Kidney glomerular epithelial cell (primary cell): Measurements from ENCODE around the gene DYNC1H1.
"Not testable (repeated sequence)": the region's sequence is repeated elsewhere in the genome, so short reads cannot be mapped to it uniquely, and the experiment has no call there.

Experiments
- DNase-seq: peaks from one replicate; lab custom pipeline; 2025; lab: John Stamatoyannopoulos, UW

Gene DYNC1H1

DNA sequence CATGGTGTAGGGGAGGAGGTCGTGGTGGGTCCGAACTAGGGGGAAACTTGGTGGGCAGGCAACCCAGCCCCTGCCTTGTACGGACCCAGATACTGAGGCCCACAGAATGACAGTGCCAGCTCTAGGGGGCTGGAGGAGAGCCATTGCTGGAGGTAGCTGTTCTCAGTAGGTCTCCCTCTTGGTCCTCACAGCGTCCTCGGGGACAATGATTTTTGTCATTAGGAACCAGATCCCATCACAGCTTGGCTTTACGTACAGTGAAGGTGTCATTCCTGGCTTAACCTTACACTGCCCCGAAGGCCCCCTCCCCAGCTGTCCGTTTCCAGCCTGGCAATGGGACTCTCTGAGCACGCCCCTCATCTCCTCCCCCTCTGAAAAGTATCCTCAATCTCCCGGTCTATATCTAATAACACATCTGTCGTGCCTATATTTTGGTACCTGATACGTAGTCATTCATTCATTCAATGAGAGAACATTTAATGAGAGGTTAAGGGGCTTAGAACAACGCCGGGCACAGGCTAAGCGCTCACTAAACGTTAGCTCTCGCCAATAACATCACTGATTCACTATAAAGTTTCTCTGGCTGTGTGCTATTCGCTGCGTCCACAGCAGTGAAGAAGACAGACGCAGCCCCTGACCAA, 597 bp upstream of the DYNC1H1 start:
- no peak for DNase-seq

DNA sequence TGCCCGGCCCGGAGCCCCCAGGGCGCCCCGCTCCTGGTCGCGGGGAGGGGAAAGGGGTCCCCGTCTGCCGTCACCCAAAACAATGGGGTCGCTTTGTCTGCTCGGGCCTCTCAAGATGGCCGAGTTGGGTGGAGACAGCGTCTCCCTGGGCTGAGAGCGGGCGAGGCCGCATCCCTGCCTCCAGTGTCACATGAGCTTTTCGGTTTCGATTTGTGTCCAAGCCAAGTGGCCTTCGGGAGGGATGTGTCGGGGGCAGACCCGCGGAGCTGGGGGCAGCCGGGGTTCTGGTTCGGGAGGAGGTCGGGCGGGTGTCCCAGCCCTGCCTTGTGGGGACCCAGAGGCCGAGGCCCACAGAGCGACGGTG, 790 bp downstream of the DYNC1H1 start:
- DNase-seq, result no peak

DNA sequence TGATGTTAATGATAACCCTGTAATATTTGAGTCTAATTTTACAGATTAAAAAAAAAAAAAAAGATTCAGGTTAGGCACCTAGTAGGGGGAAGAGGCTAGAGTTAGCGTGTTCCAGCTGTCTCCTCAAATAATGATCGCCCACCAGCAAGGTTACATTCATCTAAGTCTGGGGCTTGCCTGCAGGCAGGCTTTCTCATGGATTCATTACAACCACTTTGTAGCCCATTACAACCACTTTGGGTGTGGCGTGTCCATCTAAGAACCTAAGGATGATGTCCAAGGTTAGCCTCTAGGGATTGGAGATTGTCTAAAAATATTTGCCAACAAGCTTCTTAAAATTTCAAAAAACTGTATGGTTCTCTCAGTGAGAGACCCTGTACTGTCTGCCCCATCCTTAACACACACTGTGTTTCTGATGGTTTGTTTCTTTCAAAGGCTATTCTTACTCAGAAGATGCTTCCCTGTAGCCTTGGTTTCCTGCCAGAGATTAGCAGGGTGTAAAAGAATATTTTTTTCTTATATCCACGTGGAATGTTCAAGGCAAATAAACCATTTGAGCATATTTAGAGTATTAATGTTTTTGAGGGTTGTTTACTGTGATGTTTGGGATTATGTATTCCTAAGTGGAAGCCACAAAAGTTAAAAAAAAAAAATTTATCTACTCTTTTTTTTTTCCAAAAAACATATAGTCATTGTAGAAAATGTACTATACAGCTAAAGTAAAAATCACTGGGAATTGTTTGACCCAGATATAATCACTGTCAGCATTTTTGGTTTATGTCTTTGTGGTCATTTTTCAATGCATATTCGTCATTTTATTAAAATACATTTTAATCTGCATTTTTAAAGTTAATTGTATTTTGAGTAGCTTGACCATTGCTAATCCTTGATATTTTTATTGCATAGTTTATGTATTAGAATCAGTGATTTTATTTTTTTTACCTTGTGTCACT, 1.7 kb downstream of the DYNC1H1 start:
- DNase-seq, result no peak

DNA sequence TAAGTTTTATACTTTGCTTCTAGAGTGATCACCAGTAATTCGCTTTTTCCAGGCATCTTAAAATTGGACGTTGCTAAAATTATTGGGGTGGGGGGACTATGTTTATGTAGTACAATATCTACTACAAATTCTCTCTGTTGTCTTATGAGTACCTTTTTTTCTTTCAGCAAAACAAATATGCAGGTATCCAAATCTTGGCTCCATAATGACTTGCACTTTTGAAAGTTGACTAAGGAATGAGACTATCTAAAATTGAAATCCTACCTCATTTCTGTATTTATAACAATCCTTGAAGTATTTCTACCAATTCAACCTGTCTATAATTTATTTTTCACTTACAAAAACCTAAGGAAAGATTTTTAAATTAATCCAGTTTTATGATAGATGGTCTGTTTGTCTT, 2.4 kb downstream of the DYNC1H1 start:
- DNase-seq, result no peak

DNA sequence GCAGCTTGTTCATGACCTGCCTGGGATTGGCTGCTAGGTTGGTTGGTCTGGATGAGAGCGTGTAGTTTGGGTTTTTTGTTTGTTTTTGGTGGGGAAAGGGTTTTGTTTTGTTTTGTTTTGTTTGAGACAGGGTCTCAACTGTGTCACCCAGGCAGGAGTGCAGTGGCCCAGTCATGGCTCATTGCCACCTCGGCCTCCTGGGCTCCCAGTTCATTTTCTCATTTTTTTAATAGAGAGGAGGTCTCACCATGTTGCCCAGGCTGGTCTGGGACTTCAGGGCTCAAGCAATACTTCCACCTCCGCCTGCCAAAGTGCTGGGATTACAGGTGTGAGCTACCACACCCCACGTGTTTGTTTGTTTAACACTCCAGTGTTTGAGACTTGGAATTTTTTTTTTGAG, 3.8 kb downstream of the DYNC1H1 start:
- no peak for DNase-seq

DNA sequence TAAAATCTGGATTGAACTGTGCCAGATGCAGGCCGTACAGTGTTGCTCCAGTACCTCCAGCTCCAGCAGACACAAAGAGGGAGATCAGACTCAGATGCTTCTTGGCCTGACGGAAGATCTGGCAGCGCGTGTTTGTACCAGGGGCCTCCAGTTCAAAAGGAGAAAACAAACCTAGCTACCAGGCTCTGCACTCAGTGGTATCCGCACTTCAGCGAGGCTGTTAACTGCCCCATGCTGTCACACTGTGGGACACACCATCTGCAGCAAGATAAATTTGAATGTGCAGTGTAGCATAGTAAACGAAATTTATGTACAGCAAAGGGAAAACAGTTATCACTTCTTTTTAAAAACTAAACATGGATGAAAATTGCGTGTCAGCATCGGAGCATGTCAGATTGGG, 5.1 kb downstream of the DYNC1H1 start:
- DNase-seq, result no peak

DNA sequence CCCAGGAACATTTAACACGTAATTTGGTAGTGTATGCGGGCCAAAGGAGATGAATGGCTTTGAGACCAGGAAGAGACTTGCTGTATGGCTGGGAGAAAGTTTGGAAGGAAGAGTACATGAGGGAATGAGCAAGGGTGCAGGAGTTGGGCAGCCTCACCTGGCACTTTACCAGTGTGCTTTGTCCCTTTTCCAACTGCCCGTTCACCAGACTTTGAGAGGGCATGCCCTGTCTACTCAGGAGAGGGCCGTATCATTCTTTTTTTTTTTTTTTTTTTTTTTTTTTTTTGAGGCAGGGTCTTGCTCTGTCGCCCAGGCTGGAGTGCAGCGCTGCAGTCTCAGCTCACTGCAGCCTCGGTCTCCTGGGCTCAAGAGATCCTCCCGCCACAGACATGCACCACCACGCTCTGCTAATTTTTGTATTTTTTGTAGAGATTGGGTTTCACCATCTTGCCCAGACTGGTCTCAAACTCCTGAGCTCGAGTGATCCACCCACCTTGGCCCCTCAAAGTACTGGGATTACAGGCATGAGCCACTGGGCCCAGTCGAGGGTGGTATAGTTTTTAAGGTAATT, 6.5 kb downstream of the DYNC1H1 start:
- no peak for DNase-seq

DNA sequence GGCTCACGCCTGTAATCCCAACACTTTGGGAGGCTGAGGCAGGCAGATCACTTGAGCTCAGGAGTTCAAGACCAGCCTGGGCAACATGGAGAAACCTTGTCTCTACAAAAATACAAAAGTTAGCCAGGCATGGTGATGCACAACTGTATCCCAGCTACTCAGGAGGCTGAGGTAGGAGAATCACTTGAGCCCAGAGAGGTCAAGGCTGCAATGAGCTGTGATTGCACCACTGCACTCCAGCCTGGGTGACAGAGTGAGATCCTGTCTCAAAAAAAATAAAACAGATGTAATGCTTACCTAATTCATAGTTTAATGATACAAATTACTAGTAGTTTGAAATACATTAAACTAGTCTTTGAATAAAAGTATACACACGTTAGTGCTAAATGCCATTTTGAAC, 7.1 kb downstream of the DYNC1H1 start:
- DNase-seq, result not testable (repeated sequence)

DNA sequence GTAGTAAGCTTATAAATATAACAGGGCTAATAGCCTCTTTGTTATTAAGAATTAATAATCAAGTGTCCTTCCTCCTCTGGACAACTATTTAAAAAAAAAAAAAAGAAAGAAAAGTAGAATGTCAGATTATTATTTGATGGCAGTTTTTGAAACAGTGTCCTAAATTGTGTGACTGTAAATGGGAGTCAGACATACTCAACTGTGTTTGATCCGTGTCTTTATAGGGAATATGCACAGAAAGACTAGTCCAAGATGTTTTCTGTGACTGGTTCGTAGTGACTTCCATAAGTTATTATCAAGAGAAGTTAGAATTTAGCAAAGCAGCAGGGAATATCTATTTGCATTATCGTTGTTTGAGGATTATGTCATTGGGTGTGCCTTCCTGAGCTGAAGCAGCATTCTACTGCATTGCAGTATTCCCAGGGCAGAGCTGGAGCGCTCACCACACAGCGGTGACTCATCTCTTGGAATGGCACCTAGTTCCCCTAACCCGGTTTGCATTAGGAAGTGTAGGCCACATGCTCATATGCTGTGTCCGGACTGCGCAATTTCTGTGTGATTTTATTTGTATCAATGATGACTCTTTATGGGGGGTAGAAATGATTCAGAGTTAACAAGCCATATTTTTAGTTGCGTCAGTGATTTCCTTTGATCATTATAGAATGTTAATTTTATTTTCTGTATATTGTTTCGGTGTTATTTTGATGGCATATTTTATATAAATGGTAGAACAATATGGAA, 7.9 kb downstream of the DYNC1H1 start:
- peak; percentile 95 for DNase-seq

DNA sequence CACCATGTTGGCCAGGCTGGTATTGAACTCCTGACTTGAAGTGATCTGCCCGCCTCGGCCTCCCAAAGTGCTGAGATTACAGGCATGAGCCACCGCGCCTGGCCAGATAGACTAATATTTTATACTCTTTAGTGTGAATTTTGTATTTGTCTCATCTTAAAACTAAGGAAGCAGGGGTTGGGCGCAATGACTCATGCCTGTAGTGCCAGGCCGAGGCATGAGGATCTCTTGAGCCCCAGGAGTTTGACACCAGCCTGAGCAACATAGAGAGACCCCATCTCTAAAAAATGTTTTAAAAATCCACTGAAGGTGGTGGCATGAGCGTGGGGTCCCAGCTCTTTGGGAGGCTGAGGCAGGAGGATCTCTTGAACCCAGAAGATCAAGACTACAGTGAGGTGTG, 9.0 kb downstream of the DYNC1H1 start:
- DNase-seq, result no peak

DNA sequence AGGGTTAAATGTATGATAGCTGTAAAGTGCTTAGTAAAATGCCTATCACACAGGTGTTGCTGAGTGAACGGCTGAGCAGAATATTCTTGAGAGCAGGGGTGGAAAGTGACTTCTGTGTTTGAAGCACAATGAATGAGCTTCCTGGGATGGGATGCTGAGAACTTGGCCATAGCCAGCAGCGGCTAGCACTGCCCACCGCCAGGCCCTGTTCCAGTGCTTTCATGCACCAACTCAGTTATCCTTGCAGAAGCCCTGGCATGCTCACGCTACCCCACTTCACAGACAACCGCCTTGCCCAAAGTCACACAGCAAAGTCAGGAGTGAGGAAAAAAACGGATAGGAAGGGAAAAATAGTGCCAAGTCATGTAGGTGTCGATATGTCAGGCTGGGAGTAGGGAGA, 10.9 kb downstream of the DYNC1H1 start:
- no peak for DNase-seq

DNA sequence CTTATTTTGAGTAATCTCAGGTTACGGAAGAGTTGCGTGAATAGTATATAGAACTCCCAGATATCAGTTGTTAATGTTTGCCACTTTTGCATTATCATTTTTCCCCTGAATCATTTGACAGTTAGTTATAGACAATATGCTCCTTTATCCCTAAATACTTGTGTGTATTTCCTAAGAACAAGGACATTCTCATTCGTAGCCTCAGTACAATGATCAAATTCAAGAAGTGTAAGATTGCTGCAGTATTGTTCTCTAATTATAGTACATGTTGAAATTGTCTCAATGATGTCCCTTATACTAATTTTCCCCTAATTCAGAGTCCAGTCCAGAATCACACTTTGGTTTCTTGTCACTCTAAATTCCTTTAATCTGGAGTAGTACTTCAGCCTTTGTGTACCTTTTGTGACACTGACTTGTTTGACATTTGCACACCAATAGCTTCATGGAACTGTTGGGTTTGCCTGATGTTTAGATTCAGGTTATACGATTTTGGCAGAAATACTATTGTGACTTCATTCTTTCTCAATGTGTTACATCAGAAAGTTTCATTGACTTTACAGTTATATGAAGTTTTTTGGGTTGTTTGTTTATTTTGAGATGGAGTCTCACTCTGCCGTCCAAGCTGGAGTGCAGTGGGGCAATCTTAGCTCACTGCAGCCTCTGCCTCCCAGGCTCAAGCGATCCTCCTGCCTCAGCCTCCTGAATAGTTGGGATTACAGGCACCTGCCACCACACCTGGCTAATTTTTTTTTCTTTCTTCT, 13.1 kb downstream of the DYNC1H1 start:
- DNase-seq, result no peak

DNA sequence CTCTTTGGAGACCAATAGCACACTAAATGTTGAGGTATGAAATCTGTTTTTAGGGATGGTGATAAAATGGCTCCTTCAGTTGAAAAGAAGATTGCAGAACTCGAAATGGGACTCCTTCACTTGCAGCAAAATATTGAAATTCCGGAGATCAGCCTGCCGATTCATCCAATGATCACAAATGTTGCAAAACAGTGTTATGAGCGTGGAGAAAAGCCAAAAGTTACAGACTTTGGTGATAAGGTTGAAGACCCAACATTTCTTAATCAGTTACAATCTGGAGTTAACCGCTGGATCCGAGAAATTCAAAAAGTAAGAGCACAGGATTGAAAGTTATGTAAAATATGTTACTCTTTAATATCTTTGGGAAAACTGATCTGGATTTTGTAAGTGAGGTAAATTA, 15.3 kb downstream of the DYNC1H1 start:
- no peak for DNase-seq

DNA sequence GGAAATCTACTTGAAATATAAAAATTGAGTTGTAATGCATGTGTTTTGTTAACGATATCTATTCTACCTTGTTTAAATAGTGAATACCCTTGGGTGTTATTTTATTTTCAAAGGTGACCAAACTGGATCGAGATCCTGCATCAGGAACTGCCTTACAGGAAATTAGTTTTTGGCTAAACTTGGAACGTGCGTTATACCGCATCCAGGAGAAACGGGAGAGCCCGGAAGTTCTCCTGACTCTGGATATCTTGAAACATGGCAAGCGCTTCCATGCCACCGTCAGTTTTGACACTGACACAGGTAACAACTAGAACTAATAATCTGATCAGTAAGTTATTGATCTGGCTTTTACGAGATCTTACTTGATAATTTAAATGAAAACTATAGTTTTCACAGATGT, 15.9 kb downstream of the DYNC1H1 start:
- no peak for DNase-seq

DNA sequence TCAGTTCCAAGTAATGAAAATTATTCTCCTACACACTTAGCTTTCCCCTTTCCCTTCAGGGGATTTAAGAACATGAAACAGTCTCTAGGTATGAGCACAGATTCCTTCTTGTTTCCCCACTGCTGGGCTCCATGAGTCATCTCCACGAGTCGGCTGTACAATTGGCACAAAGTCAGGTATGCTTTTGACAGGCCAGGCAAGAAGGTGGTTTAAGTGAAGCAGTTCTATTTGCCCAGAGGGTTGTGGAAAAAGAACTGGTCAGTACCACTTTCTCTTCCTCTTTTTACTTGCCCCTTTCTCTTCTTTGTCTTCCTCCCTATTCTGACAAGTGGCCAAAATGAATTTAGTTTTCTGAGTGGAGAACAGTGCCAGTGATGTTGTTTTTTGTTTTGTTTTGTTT, 16.3 kb downstream of the DYNC1H1 start:
- peak; percentile 89 for DNase-seq

DNA sequence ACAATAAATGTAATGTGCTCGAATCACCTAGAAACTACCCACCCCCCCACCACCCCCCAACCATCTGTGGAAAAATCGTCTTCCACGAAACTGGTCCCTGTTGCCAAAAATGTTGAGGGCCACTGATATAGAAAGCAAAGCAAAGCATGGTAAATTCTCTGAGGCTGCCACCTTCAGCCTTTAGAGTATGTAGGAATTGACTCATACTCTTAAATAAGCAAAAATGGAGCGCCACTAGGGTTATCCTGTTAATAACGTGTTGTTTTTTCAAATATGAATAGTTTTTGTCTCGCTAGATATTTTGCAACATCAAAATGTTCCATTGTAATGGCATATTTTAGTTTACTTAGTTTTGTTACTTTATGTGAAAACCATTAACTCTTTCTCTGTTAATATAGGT, 18.2 kb downstream of the DYNC1H1 start:
- DNase-seq, result no peak

DNA sequence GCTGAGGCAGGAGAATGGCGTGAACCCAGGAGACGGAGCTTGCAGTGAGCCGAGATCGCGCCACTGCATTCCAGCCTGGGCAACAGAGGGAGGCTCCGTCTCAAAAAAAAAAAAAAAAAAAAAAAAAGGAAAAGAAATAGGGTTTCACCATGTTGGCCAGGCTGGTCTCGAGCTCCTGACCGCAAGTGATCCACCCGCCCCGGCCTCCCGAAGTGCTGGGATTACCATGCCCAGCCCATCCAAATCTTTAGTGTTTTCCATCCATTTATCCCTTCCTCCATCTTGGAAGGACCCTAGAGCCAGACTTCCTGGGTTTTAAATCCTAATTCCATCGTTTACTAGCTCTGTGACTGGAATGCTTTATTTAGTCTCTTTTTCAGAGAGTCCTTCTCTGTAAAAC, 20.5 kb downstream of the DYNC1H1 start:
- not testable (repeated sequence) for DNase-seq

DNA sequence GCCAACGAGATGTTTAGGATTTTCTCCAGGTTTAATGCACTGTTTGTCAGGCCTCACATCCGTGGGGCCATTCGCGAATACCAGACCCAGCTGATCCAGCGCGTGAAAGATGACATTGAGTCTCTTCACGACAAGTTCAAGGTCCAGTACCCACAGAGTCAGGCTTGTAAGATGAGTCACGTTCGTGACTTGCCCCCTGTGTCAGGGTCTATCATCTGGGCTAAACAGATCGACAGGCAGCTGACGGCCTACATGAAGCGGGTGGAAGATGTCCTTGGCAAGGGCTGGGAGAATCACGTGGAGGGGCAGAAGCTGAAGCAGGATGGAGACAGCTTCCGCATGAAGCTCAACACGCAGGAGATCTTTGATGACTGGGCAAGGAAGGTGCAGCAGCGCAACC, 21.6 kb downstream of the DYNC1H1 start:
- no peak for DNase-seq

DNA sequence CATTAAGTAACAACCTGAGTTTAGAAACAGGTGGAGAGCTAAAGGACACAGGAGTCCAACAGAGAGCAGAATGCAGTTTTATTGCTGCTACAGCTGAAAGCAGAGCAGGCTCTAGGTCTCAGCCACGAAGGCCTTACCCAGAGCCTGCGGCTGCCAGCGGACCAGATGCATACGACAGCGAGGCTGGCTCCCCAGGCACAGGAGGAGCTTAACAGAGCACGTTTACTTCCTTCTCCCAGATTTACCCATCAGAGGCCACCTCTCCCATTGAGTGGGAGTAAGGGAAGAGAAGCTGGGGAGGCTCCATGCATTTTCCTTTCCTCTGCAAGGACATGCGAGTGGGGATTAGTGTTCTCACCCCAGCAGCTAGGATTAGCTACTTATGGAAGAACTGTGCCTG, 22.6 kb downstream of the DYNC1H1 start:
- no peak for DNase-seq

DNA sequence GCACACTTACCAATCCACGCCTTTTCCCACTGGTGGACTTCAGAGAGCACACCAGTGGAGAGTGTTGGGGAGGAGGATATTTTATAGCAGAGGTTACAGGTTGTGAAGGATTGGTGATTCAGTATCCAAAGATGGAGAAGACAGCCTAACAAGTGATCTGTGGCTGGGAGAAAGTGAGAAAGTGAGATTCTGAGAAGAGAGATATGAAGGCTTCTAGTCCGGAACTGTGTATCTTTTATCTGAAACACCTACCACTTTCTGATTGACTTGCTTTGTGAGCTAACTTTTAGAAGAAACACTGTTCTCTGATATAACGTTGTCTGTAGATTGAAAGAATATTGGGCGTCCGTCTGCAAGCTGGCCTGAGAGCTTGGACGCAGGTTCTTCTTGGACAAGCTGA, 24.0 kb downstream of the DYNC1H1 start:
- DNase-seq, result no peak

DNA sequence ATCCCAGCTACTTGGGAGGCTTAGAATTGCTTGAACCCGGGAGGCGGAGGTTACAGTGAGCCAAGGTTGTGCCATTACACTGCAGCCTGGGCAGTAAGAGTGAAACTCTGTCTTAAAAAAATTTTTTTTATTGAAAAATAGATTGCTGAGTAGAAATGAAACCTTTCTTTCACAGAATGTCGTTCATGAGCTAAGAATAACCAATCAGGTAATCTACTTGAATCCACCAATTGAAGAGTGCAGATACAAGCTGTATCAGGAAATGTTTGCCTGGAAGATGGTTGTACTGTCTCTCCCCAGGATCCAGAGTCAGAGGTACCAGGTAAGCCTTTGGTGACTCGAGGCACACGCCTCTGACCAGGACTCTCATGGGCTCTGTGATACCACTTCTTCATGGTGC, 27.0 kb downstream of the DYNC1H1 start:
- DNase-seq, result no peak

DNA sequence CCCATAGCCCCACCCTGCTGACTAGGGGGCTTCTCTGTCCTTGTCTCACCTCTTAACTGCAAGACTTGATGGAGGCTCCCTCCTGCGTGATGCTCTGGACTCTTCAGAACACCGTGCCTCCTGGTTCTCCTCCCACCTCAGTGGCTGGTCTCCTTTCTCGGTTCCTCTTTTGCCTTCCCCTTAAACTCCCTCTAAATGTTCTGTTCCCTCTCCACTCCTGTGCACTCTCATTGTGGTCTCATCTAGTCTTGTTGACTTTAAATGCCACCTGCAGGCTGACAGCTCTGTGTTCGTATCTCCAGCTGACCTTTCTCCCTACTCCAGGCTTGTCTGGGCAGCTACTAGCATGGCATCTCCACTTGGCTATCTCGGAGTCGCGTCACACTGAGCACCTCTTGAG, 28.3 kb downstream of the DYNC1H1 start:
- DNase-seq, result no peak
